VCaP (cell line): Measurements from ENCODE around the gene RPL41.

Source experiments
- H3K27ac ChIP-seq: fragments of 450-650 bp; 2 replicates; pipeline ENCODE4 v1.5.1; 2017
- CTCF ChIP-seq: fragments of 450-650 bp; conservative IDR thresholded peaks from 2 replicates; pipeline ENCODE4 v1.5.1; 2017; ENCODE audit warnings: mild to moderate bottlenecking, moderate library complexity

The RPL41 gene

GRCh38 chr12:56163533-56164344 lies 47.3 kb downstream of the RPL41 start:
- no peak overlapping the region for H3K27ac ChIP-seq
- no peak for TF ChIP-seq CTCF

- H3K27ac ChIP-seq = no peak overlapping the region
- no peak for TF ChIP-seq CTCF
These were observed 47.9 kb downstream of the RPL41 start for GRCh38 chr12:56164345-56164729.

GRCh38 chr12:56165369-56165768 lies 48.9 kb downstream of the RPL41 start:
- no peak overlapping the region for H3K27ac ChIP-seq
- no peak for TF ChIP-seq CTCF
